Chondrocyte (in vitro differentiated cells): ENCODE data around the gene ZSWIM3. TPM values are rescaled to one million over a fixed set of nuclear protein-coding genes. Genes with fewer than 3 reads are reported as not detected.

Experiments
- DNase-seq: peaks from one replicate; pipeline ENCODE4 v3.0.0; 2021; ENCODE audit warnings: mixed read lengths, low spot score
- H3K27ac Mint-ChIP-seq: one replicate; pipeline ENCODE4 v1.8.0; 2021; ENCODE audit warnings: mild to moderate bottlenecking, moderate library complexity, mixed read lengths; ENCODE audit not compliant: unreplicated experiment
- H3K27me3 Mint-ChIP-seq: 2 replicates; pipeline ENCODE4 v1.8.0; 2021; ENCODE audit warnings: low read depth, mixed read lengths
- H3K36me3 Mint-ChIP-seq: 2 replicates; pipeline ENCODE4 v1.8.0; 2021; ENCODE audit warnings: low read depth, mixed read lengths
- H3K4me1 Mint-ChIP-seq: 2 replicates; pipeline ENCODE4 v1.8.0; 2021; ENCODE audit warnings: low read depth, mild to moderate bottlenecking, mixed read lengths
- H3K4me3 Mint-ChIP-seq: one replicate; pipeline ENCODE4 v1.8.0; 2021; ENCODE audit warnings: mild to moderate bottlenecking, moderate library complexity, mixed read lengths; ENCODE audit not compliant: unreplicated experiment
- H3K9me3 Mint-ChIP-seq: 2 replicates; pipeline ENCODE4 v1.8.0; 2021; ENCODE audit warnings: low read depth, mixed read lengths
- total RNA-seq: library from RNA; stranded (reverse); gene quantifications from 3 replicates; pipeline ENCODE4 v1.2.1, GENCODE V29; 2021
- TF ChIP-seq, protein P1 (sequence below): fragments of 200-600 bp; sonication (generic); IDR thresholded peaks from 2 replicates; pipeline ENCODE4 v1.5.0; 2021; ENCODE audit warnings: antibody characterized with exemption, mild to moderate bottlenecking, moderate library complexity

The ZSWIM3 gene
- total RNA-seq, 1 donor from 2014 or later: 3.9 TPM

DNA sequence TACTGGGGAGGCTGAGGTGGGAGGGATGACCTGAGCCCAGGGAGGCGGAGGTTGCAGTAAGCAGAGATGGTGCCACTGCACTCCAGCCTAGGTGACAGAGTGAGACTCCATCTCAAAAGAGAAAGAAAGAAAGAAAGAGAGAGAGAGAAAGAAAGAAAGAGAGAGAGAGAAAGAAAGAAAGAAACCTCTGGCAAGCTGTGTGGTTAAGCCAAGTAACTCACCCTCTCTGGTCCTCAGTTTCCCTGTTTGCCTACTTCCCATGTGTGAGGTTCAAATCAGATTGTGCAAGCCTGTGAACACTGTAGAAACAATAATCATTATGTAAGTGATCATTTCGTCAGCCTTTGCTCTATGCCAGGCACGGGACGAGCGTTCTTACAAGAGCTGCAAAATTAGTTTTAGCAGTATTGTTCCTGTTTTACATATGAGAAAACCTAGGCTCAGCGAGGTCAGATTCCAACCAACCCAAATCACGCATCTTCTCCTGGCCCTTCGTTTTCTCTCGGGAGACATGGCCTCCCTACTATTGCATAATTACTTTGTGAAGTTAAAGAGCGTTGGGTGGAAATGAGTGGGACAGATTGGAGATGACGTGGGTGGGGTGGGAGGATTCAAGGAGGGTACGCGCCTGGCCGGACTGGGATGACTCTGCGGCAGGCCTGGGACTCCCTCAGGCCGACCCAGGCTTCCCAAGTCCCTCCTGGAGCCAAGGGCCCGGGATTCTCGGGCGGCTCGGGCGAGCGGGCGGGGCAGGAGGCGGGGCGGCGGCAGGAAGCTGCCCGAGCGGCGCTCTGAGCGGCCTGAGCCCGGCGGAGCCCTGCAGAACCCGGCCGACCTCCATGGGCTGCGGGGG, 24.2 kb upstream of the ZSWIM3 start, which contains the start of gene SNX21:
Gene SNX21 (plus strand): TSS at position 770 of the 853 bp plus-strand sequence. CDS start 121 bp downstream, outside the sequence.
- H3K9me3 Mint-ChIP-seq: no peaks in the 10 kb centered on the region
- peaks cover 1% of the 10 kb centered on the region for H3K36me3 Mint-ChIP-seq
- H3K27me3 Mint-ChIP-seq: no peaks in the 10 kb centered on the region
- no peak for DNase-seq
- peak within 1 kb of the TSS; percentile 87 for H3K27ac Mint-ChIP-seq
- peak within 1 kb of the TSS; percentile 89 for H3K4me3 Mint-ChIP-seq
- TF ChIP-seq, protein P1, sequence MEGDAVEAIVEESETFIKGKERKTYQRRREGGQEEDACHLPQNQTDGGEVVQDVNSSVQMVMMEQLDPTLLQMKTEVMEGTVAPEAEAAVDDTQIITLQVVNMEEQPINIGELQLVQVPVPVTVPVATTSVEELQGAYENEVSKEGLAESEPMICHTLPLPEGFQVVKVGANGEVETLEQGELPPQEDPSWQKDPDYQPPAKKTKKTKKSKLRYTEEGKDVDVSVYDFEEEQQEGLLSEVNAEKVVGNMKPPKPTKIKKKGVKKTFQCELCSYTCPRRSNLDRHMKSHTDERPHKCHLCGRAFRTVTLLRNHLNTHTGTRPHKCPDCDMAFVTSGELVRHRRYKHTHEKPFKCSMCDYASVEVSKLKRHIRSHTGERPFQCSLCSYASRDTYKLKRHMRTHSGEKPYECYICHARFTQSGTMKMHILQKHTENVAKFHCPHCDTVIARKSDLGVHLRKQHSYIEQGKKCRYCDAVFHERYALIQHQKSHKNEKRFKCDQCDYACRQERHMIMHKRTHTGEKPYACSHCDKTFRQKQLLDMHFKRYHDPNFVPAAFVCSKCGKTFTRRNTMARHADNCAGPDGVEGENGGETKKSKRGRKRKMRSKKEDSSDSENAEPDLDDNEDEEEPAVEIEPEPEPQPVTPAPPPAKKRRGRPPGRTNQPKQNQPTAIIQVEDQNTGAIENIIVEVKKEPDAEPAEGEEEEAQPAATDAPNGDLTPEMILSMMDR: no peak
- peaks cover 50% of the 10 kb centered on the region for H3K4me1 Mint-ChIP-seq

DNA sequence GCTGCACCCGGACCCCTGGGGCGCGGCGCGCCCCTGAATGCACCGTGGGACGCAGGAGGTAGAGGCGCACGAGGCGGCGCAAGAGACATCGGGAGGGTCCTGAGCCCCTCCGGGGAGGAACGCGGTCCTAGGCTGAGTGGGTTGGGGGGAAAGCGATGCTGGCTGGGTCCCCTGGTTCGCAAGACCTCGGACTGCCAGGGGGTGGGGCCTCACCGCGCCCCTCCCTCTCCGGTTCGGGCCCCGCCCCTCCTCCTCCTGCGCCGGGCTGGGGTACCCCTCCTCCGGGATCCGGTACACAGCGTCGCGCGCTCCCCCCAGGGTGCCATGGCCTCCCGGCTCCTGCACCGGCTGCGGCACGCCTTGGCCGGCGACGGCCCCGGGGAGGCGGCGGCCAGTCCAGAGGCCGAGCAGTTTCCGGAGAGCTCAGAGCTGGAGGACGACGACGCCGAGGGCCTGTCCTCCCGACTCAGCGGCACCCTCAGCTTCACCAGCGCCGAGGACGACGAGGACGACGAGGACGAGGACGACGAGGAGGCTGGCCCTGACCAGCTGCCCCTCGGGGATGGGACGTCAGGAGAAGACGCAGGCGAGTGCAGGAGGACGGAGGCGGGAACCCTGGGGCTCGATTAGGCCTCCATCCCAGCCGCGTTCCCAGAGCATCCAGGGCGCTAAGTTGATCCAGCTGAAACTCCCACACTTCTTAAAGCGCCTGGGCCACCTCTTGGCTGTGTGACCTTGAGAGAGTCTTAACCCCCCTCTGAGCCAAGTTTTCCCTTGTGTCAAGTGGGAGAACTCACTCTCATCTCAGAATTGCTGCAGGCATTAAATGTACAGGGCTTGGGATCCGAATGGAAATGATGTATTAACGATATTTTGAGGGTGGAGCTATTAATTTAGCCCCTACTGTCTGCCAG, 23.3 kb upstream of the ZSWIM3 start:
- Mint-ChIP-seq H3K9me3 (no peaks in the 10 kb centered on the region), H3K4me3 (peak overlapping the region; percentile 89), H3K27me3 (no peaks in the 10 kb centered on the region), H3K36me3 (peaks cover 1% of the 10 kb centered on the region), H3K4me1 (peaks cover 41% of the 10 kb centered on the region), H3K27ac (peak overlapping the region; percentile 87)
- TF ChIP-seq, protein P1: no peak
- DNase-seq: peak; percentile 92

DNA sequence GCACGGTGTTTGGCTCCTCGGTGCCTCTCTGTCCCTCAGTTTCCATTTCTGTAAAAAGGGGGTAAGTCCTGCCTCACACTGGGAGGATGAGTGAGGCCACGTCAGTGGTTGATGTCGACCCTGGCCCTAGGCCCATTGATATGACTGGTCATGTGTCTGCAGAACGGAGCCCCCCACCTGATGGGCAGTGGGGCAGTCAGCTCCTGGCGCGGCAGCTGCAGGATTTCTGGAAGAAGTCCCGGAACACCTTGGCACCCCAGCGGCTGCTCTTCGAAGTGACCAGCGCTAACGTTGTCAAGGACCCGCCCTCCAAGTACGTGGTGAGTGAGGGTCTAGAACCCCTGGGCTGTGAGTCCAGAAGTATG, 22.6 kb upstream of the ZSWIM3 start:
- Mint-ChIP-seq H3K4me1 (peaks cover 41% of the 10 kb centered on the region), H3K27me3 (no peaks in the 10 kb centered on the region), H3K4me3 (peak overlapping the region; percentile 89), H3K9me3 (no peaks in the 10 kb centered on the region), H3K27ac (peak overlapping the region; percentile 49), H3K36me3 (peaks cover 1% of the 10 kb centered on the region)
- TF ChIP-seq, protein P1: no peak
- peak; percentile 72 for DNase-seq

DNA sequence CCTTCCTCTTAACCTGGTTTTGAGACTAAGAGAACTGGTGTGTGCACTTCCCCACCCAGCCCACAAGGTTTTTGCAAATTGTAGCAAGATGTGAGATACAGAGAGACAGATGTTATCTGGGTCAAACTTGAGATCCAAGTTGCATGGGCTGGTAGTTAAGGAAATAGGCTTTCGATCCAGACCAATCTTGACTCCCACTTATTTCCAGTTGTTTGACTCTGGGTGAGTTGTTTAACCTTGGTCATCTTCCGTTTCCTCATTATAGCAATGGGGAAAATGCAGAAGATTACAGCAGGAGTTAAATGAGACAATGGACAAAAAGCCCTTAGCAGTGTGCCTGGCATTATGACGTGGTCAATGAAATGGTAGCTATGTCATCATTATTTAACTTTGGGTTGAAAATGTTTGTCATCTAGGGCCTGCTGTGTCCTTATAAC, 22.1 kb upstream of the ZSWIM3 start:
- Mint-ChIP-seq H3K27ac (peak overlapping the region; percentile 61), H3K27me3 (no peaks in the 10 kb centered on the region), H3K9me3 (no peaks in the 10 kb centered on the region), H3K36me3 (peaks cover 1% of the 10 kb centered on the region), H3K4me3 (peak overlapping the region; percentile 89), H3K4me1 (peaks cover 40% of the 10 kb centered on the region)
- DNase-seq: no peak
- TF ChIP-seq, protein P1: no peak

DNA sequence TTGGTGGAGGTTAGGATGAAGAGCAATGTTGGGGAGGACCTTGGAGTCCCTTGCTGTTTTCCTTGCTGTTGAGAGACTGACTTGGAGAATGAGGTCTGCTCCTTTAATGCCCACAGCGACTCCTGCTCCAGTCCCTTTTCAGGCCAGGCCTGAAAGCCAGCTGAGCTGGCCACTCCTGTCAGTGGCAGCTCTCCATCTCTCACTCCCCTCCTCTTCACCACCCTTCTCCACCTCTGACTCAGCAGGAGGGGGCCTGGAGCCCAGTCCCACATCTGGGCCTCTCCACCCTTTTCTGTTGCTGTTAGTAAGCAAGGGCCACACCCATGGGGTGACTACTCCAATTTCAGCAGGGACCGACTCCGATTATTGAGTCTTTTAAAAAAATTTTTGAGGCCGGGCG, 21.6 kb upstream of the ZSWIM3 start:
- Mint-ChIP-seq H3K9me3 (no peaks in the 10 kb centered on the region), H3K27me3 (no peaks in the 10 kb centered on the region), H3K4me3 (peak overlapping the region; percentile 89), H3K27ac (peak overlapping the region; percentile 61), H3K4me1 (peaks cover 39% of the 10 kb centered on the region), H3K36me3 (peaks cover 1% of the 10 kb centered on the region)
- TF ChIP-seq, protein P1: no peak
- no peak for DNase-seq
